ENCODE data around the gene CAPSL. TPM values are rescaled to one million over a fixed set of nuclear protein-coding genes. Genes with fewer than 3 reads are reported as not detected.

Gene CAPSL
- total and polyA plus RNA-seq, 2 of the 8 experiments (the other 6 are each of a cell fraction or from before 2014, with no cell fraction given): not detected

- H3K56ac ChIP-seq (replicated peaks; ENCODE audit: insufficient read length, low read depth, low read length): no peak overlapping the region
- DNase-seq (ENCODE audit: low read depth in 1 of 2, low spot score in 2 of 2) (no peak), FAIRE-seq (no peak)
- H3K4me2 ChIP-seq (ENCODE audit: insufficient read depth in 1 of 2, low read depth in 2 of 2, low read length in 2 of 2): no peak overlapping the region
- H3K14ac ChIP-seq (ENCODE audit: insufficient read length): no peak overlapping the region
- H2BK20ac ChIP-seq (ENCODE audit: low read length): no peak overlapping the region
- ChIA-PET POLR2A (ENCODE audit: partially characterized antibody) (interaction anchor here (0.6 to 1.1 kb wide), 2 partner anchors 33 to 47 kb away, joined by 3 read pairs; no protein-coding TSS in a partner anchor), CTCF (ENCODE audit: partially characterized antibody) (interaction anchor here (1.3 to 1.8 kb wide), 2 partner anchors 8 to 10 kb away, joined by 6 to 8 read pairs; no protein-coding TSS in a partner anchor)
- peaks cover 2 to 3% of the 10 kb centered on the region in 2 experiments; a peak in 1 of 4 replicates for H3K9me3 ChIP-seq (ENCODE audit: insufficient read depth in 2 of 2, low read depth in 1 of 2, low read length in 1 of 2)
- no peak overlapping the region for H2BK5ac ChIP-seq (ENCODE audit: low read depth, low read length)
- no peak overlapping the region for H4K91ac ChIP-seq (replicated peaks; ENCODE audit: insufficient read length, low read length)
- H3K36me3 ChIP-seq (ENCODE audit: control insufficient read depth in 2 of 4, insufficient read depth in 4 of 4, low read length in 3 of 4): no peaks in the 10 kb centered on the region
- H3K27ac ChIP-seq (ENCODE audit: low read depth, low read length): no peak overlapping the region
- H2BK15ac ChIP-seq (ENCODE audit: low read length): no peak overlapping the region
- H3K4me3 ChIP-seq (ENCODE audit: extremely low read depth in 1 of 4, insufficient read depth in 2 of 4, low read depth in 3 of 4, low read length in 4 of 4): no peak overlapping the region
- no peak overlapping the region for H3K4ac ChIP-seq (replicated peaks; ENCODE audit: insufficient read length, low read depth, low read length)
- no peak overlapping the region; the same call in 1 of the 2 replicates for H2AFZ ChIP-seq (ENCODE audit: low read length)
- H2BK120ac ChIP-seq (replicated peaks; ENCODE audit: low read depth, low read length): no peak overlapping the region
- H4K20me1 ChIP-seq (replicated peaks in 1 of 2; ENCODE audit: control insufficient read depth in 1 of 2, insufficient read depth in 2 of 2, low read length in 2 of 2): no peaks in the 10 kb centered on the region
- no peak overlapping the region for H4K5ac ChIP-seq (ENCODE audit: insufficient read length, low read depth, low read length)
- H3K23ac ChIP-seq (ENCODE audit: insufficient read length): no peak overlapping the region
- H3K79me2 ChIP-seq (ENCODE audit: control insufficient read depth in 1 of 2, insufficient read depth in 2 of 2, low read length in 2 of 2): no peaks in the 10 kb centered on the region
- no peaks in the 10 kb centered on the region for H3K4me1 ChIP-seq (replicated peaks in 1 of 4; ENCODE audit: control insufficient read depth in 3 of 4, insufficient read depth in 4 of 4, low read length in 3 of 4)
- H3K27me3 ChIP-seq (replicated peaks in 1 of 4; ENCODE audit: control insufficient read depth in 3 of 4, extremely low read depth in 1 of 4, insufficient read depth in 3 of 4, low read length in 3 of 4): no peaks in the 10 kb centered on the region
- H4K8ac ChIP-seq (ENCODE audit: extremely low read depth, insufficient read depth, low read length): no peak overlapping the region
- 91% methylated on average over 5 of the region's 5 CpGs; no CpG with 5 or more reads in 1 of the 2 experiments for WGBS, 2 experiments (ENCODE audit: extremely low coverage in 1 of 2, insufficient coverage in 1 of 2, insufficient read length in 1 of 2, insufficient replicate concordance in 2 of 2, low coverage in 1 of 2, low lambda C conversion rate in 2 of 2, missing lambda C conversion rate in 1 of 2)
- no peak overlapping the region for H3K9ac ChIP-seq (replicated peaks in 1 of 4; ENCODE audit: extremely low read depth in 1 of 4, low read depth in 3 of 4, low read length in 3 of 4)
- TF ChIP-seq ZNF274 (IDR thresholded peaks at IDR 0.05; ENCODE audit: borderline replicate concordance, extremely low read depth, low read length) (no peak), GTF2F1 (IDR thresholded peaks at IDR 0.05; ENCODE audit: borderline replicate concordance, low read depth, low read length) (no peak)
- no peak overlapping the region for H2BK12ac ChIP-seq (ENCODE audit: low read depth, low read length)
- H2AK5ac ChIP-seq (ENCODE audit: low read depth, low read length): no peak overlapping the region
- H3K18ac ChIP-seq (ENCODE audit: extremely low read depth, low read length): no peak overlapping the region
- peaks cover 2% of the 10 kb centered on the region; the same call in 1 of the 2 replicates for H3K23me2 ChIP-seq (ENCODE audit: low read depth, low read length)
- H3K79me1 ChIP-seq (ENCODE audit: low read depth, low read length): no peaks in the 10 kb centered on the region
These were observed 33.4 kb upstream of the CAPSL start for GRCh38 chr5:35971878-35972210.
